Mesendoderm (in vitro differentiated cells): ENCODE measurements around the gene ZNF8.

Source experiments
- DNase-seq: peaks from one replicate; pipeline ENCODE4 v3.0.0; 2013
- H2AK5ac ChIP-seq: 2 replicates; pipeline ENCODE4 v1.6.1; 2013; ENCODE audit warnings: low read length, inconsistent platforms
- H2BK120ac ChIP-seq: 2 replicates; pipeline ENCODE4 v1.6.1; 2013; ENCODE audit warnings: low read depth, mild to moderate bottlenecking, low read length, moderate library complexity, mixed read lengths
- H2BK15ac ChIP-seq: replicated peaks from 2 replicates; pipeline ENCODE4 v1.6.1; 2013; ENCODE audit warnings: low read depth, mild to moderate bottlenecking, moderate library complexity
- H2BK5ac ChIP-seq: 2 replicates; pipeline ENCODE4 v1.6.1; 2013; ENCODE audit warnings: low read length, inconsistent platforms
- H3K18ac ChIP-seq: 2 replicates; pipeline ENCODE4 v1.6.1; 2013; ENCODE audit warnings: mild to moderate bottlenecking, low read length, mixed read lengths
- H3K23ac ChIP-seq: one replicate; pipeline ENCODE4 v1.6.1; 2013; ENCODE audit warnings: low read length
- H3K27ac ChIP-seq: 2 replicates; pipeline ENCODE4 v1.5.1; 2013; ENCODE audit warnings: low read depth, mild to moderate bottlenecking, inconsistent platforms, low read length, moderate library complexity
- H3K27me3 ChIP-seq: 2 replicates; pipeline ENCODE4 v1.6.1; 2013; ENCODE audit warnings: low read length, control low read depth, mild to moderate bottlenecking, inconsistent platforms; ENCODE audit not compliant: insufficient read depth, poor library complexity
- H3K36me3 ChIP-seq: 2 replicates; pipeline ENCODE4 v1.6.1; 2013; ENCODE audit warnings: low read length, inconsistent platforms; ENCODE audit not compliant: control insufficient read depth, insufficient read depth
- H3K4ac ChIP-seq: one replicate; pipeline ENCODE4 v1.6.1; 2013; ENCODE audit warnings: low read depth, mild to moderate bottlenecking, low read length, moderate library complexity
- H3K4me1 ChIP-seq: 2 replicates; pipeline ENCODE4 v1.6.1; 2013; ENCODE audit warnings: low read depth, low read length, inconsistent platforms; ENCODE audit not compliant: control insufficient read depth
- H3K4me2 ChIP-seq: 2 replicates; pipeline ENCODE4 v1.6.1; 2013; ENCODE audit warnings: low read length
- H3K4me3 ChIP-seq: 2 replicates; pipeline ENCODE4 v1.5.1; 2013; ENCODE audit warnings: mild to moderate bottlenecking, low read length
- H3K56ac ChIP-seq: one replicate; pipeline ENCODE4 v1.6.1; 2013; ENCODE audit warnings: low read length
- H3K79me1 ChIP-seq: 2 replicates; pipeline ENCODE4 v1.6.1; 2013; ENCODE audit warnings: low read length, inconsistent platforms
- H3K79me2 ChIP-seq: 2 replicates; pipeline ENCODE4 v1.6.1; 2013; ENCODE audit warnings: mild to moderate bottlenecking, low read length; ENCODE audit not compliant: control insufficient read depth, insufficient read depth
- H3K9ac ChIP-seq: 2 replicates; pipeline ENCODE4 v1.6.1; 2013; ENCODE audit warnings: low read length, inconsistent platforms
- H4K5ac ChIP-seq: one replicate; pipeline ENCODE4 v1.6.1; 2013; ENCODE audit warnings: low read length
- H4K8ac ChIP-seq: one replicate; pipeline ENCODE4 v1.6.1; 2013; ENCODE audit warnings: low read depth, mild to moderate bottlenecking, control low read depth, low read length, moderate library complexity
- WGBS: extraction: QIAGEN DNeasy Blood & Tissue Kit; methylation state at CpG from one replicate; pipeline ENCODE4 v1.1.7; 2013; ENCODE audit warnings: low lambda C conversion rate, missing lambda C conversion rate; ENCODE audit not compliant: insufficient coverage; ENCODE audit errors: extremely low coverage; 5-methylcytosine and 5-hydroxymethylcytosine counted together

The ZNF8 gene

GRCh38 chr19:58279042-58279924 is 528 bp downstream of the ZNF8 start:
- Histone ChIP-seq H3K27ac (peak overlapping the region; percentile 58), H2AK5ac (no peak overlapping the region), H3K23ac (no peak overlapping the region), H3K79me2 (peaks cover 41% of the 10 kb centered on the region), H2BK5ac (no peak overlapping the region), H3K4ac (peak overlapping the region; percentile 92), H3K27me3 (no peaks in the 10 kb centered on the region), H4K8ac (no peak overlapping the region), H3K4me2 (peak overlapping the region; percentile 91), H3K36me3 (peaks cover 3% of the 10 kb centered on the region), H3K18ac (peak overlapping the region; percentile 64), H3K56ac (peak overlapping the region; percentile 91), H3K4me1 (peaks cover 7% of the 10 kb centered on the region), H3K9ac (peak overlapping the region; percentile 74), H4K5ac (no peak overlapping the region), H3K79me1 (peaks cover 16% of the 10 kb centered on the region), H3K4me3 (peak overlapping the region; percentile 74), H2BK120ac (no peak overlapping the region), H2BK15ac (no peak overlapping the region)
- DNase-seq = peak; percentile 87
- no CpG with 5 or more reads among the region's 60 CpGs for WGBS

GRCh38 chr19:58279925-58280316 is 1.2 kb downstream of the ZNF8 start:
- Histone ChIP-seq H2BK15ac (no peak overlapping the region), H3K27ac (no peak overlapping the region), H3K27me3 (no peaks in the 10 kb centered on the region), H3K79me1 (peaks cover 19% of the 10 kb centered on the region), H2BK120ac (no peak overlapping the region), H3K56ac (peak overlapping the region; percentile 58), H3K4ac (no peak overlapping the region), H3K36me3 (peaks cover 3% of the 10 kb centered on the region), H2AK5ac (no peak overlapping the region), H4K8ac (no peak overlapping the region), H3K4me3 (peak overlapping the region; percentile 25), H3K9ac (peak overlapping the region; percentile 74), H3K79me2 (peaks cover 45% of the 10 kb centered on the region), H3K18ac (no peak overlapping the region), H3K4me2 (peak overlapping the region; percentile 91), H2BK5ac (no peak overlapping the region), H3K4me1 (peaks cover 7% of the 10 kb centered on the region), H3K23ac (no peak overlapping the region), H4K5ac (no peak overlapping the region)
- peak; percentile 20 for DNase-seq
- no CpG with 5 or more reads among the region's 4 CpGs for WGBS

- H2BK120ac ChIP-seq = no peak overlapping the region
- DNase-seq = no peak
- H3K36me3 ChIP-seq = peaks cover 19% of the 10 kb centered on the region
- peaks cover 7% of the 10 kb centered on the region for H3K4me1 ChIP-seq
- H3K56ac ChIP-seq = no peak overlapping the region
- no peak overlapping the region for H3K23ac ChIP-seq
- H2BK15ac ChIP-seq = no peak overlapping the region
- no peak overlapping the region for H3K9ac ChIP-seq
- no peak overlapping the region for H2AK5ac ChIP-seq
- H3K79me2 ChIP-seq = peaks cover 50% of the 10 kb centered on the region
- no peak overlapping the region for H3K4me3 ChIP-seq
- no peak overlapping the region for H3K18ac ChIP-seq
- no peaks in the 10 kb centered on the region for H3K27me3 ChIP-seq
- peaks cover 25% of the 10 kb centered on the region for H3K79me1 ChIP-seq
- no CpG with 5 or more reads among the region's 7 CpGs for WGBS
- H3K4ac ChIP-seq = no peak overlapping the region
- no peak overlapping the region for H2BK5ac ChIP-seq
- H3K27ac ChIP-seq = no peak overlapping the region
- H3K4me2 ChIP-seq = no peak overlapping the region
- no peak overlapping the region for H4K5ac ChIP-seq
- H4K8ac ChIP-seq = no peak overlapping the region
These were observed 5.4 kb downstream of the ZNF8 start for GRCh38 chr19:58284199-58284598.

- no peak overlapping the region for H2BK120ac ChIP-seq
- peaks cover 32% of the 10 kb centered on the region for H3K36me3 ChIP-seq
- no peak overlapping the region for H3K4me2 ChIP-seq
- peaks cover 16% of the 10 kb centered on the region for H3K79me1 ChIP-seq
- H3K27me3 ChIP-seq = no peaks in the 10 kb centered on the region
- no peak overlapping the region for H3K4ac ChIP-seq
- no peak overlapping the region for H2BK15ac ChIP-seq
- no peak overlapping the region for H2AK5ac ChIP-seq
- no peaks in the 10 kb centered on the region for H3K79me2 ChIP-seq
- no peak overlapping the region for H4K5ac ChIP-seq
- WGBS = no CpG with 5 or more reads among the region's 7 CpGs
- DNase-seq = no peak
- H4K8ac ChIP-seq = no peak overlapping the region
- no peak overlapping the region for H3K23ac ChIP-seq
- H2BK5ac ChIP-seq = no peak overlapping the region
- no peak overlapping the region for H3K27ac ChIP-seq
- H3K9ac ChIP-seq = no peak overlapping the region
- no peak overlapping the region for H3K56ac ChIP-seq
- H3K4me1 ChIP-seq = no peaks in the 10 kb centered on the region
- H3K18ac ChIP-seq = no peak overlapping the region
- H3K4me3 ChIP-seq = no peak overlapping the region
These were observed 13.2 kb downstream of the ZNF8 start for GRCh38 chr19:58291943-58292342.

GRCh38 chr19:58294743-58295374 is 16.1 kb downstream of the ZNF8 start:
- Histone ChIP-seq H3K18ac (no peak overlapping the region), H3K56ac (no peak overlapping the region), H3K4me3 (no peak overlapping the region), H3K27ac (no peak overlapping the region), H3K79me2 (peaks cover 2% of the 10 kb centered on the region), H4K5ac (no peak overlapping the region), H3K4me1 (no peaks in the 10 kb centered on the region), H3K9ac (no peak overlapping the region), H2BK120ac (no peak overlapping the region), H3K4ac (no peak overlapping the region), H2AK5ac (no peak overlapping the region), H4K8ac (no peak overlapping the region), H3K79me1 (peaks cover 18% of the 10 kb centered on the region), H3K4me2 (no peak overlapping the region), H2BK5ac (no peak overlapping the region), H3K36me3 (peaks cover 27% of the 10 kb centered on the region), H3K27me3 (no peaks in the 10 kb centered on the region), H2BK15ac (no peak overlapping the region), H3K23ac (no peak overlapping the region)
- no peak for DNase-seq
- WGBS = no CpG with 5 or more reads among the region's 22 CpGs
